ENCODE results near the gene IVD. TPM values are rescaled to one million over a fixed set of nuclear protein-coding genes. Genes with fewer than 3 reads are reported as not detected.

The IVD gene
- total RNA-seq, 1 donor from 2014 or later = 41.1 TPM

GRCh38 chr15:40369971-40370370 lies 35.6 kb upstream of the IVD start:
- no peak for DNase-seq (ENCODE audit: low read depth)
- no peak for TF ChIP-seq CTCF (IDR thresholded peaks at IDR 0.05; ENCODE audit: insufficient read depth, low read length, poor library complexity, severe bottlenecking)

GRCh38 chr15:40372981-40373380 lies 32.6 kb upstream of the IVD start:
- TF ChIP-seq CTCF (IDR thresholded peaks at IDR 0.05; ENCODE audit: insufficient read depth, low read length, poor library complexity, severe bottlenecking) = no peak
- Histone ChIP-seq H3K27me3 (ENCODE audit: control insufficient read depth, insufficient read depth, low read length) (peaks cover 11% of the 10 kb centered on the region), H3K4me3 (ENCODE audit: low read depth, low read length) (no peak overlapping the region), H3K36me3 (ENCODE audit: control insufficient read depth, insufficient read depth, low read length) (no peaks in the 10 kb centered on the region)
- DNase-seq (ENCODE audit: low read depth) = no peak

More at GRCh38 chr15:40369971-40370370, 35.6 kb upstream of the IVD start:
- Histone ChIP-seq H3K4me3 (ENCODE audit: low read depth, low read length) (no peak overlapping the region), H3K36me3 (ENCODE audit: control insufficient read depth, insufficient read depth, low read length) (no peaks in the 10 kb centered on the region), H3K27me3 (ENCODE audit: control insufficient read depth, insufficient read depth, low read length) (peaks cover 18% of the 10 kb centered on the region)

- Histone ChIP-seq H3K4me3 (ENCODE audit: low read depth, low read length) (no peak overlapping the region), H3K27me3 (ENCODE audit: control insufficient read depth, insufficient read depth, low read length) (no peaks in the 10 kb centered on the region), H3K36me3 (ENCODE audit: control insufficient read depth, insufficient read depth, low read length) (no peaks in the 10 kb centered on the region)
- no peak for TF ChIP-seq CTCF (IDR thresholded peaks at IDR 0.05; ENCODE audit: insufficient read depth, low read length, poor library complexity, severe bottlenecking)
- DNase-seq (ENCODE audit: low read depth) = no peak
Measured at GRCh38 chr15:40377606-40378005, 28.0 kb upstream of the IVD start.

GRCh38 chr15:40379374-40379773 lies 26.2 kb upstream of the IVD start:
- H3K27me3 ChIP-seq (ENCODE audit: control insufficient read depth, insufficient read depth, low read length) = no peaks in the 10 kb centered on the region
- H3K36me3 ChIP-seq (ENCODE audit: control insufficient read depth, insufficient read depth, low read length) = no peaks in the 10 kb centered on the region
- TF ChIP-seq CTCF (IDR thresholded peaks at IDR 0.05; ENCODE audit: insufficient read depth, low read length, poor library complexity, severe bottlenecking) = no peak
- no peak for DNase-seq (ENCODE audit: low read depth)
- H3K4me3 ChIP-seq (ENCODE audit: low read depth, low read length) = no peak overlapping the region

- no peaks in the 10 kb centered on the region for H3K27me3 ChIP-seq (ENCODE audit: control insufficient read depth, insufficient read depth, low read length)
- DNase-seq (ENCODE audit: low read depth) = peak; percentile 72
- no peaks in the 10 kb centered on the region for H3K36me3 ChIP-seq (ENCODE audit: control insufficient read depth, insufficient read depth, low read length)
- TF ChIP-seq CTCF (IDR thresholded peaks at IDR 0.05; ENCODE audit: insufficient read depth, low read length, poor library complexity, severe bottlenecking) = no peak
- no peak overlapping the region for H3K4me3 ChIP-seq (ENCODE audit: low read depth, low read length)
Measured at GRCh38 chr15:40379853-40380252, 25.7 kb upstream of the IVD start.

- Histone ChIP-seq H3K27me3 (ENCODE audit: control insufficient read depth, insufficient read depth, low read length) (no peaks in the 10 kb centered on the region), H3K4me3 (ENCODE audit: low read depth, low read length) (no peak overlapping the region), H3K36me3 (ENCODE audit: control insufficient read depth, insufficient read depth, low read length) (no peaks in the 10 kb centered on the region)
- DNase-seq (ENCODE audit: low read depth) = no peak
- no peak for TF ChIP-seq CTCF (IDR thresholded peaks at IDR 0.05; ENCODE audit: insufficient read depth, low read length, poor library complexity, severe bottlenecking)
Measured at GRCh38 chr15:40380636-40381035, 25.0 kb upstream of the IVD start.

Data from kidney epithelial cell (primary cell).